SK-N-SH (cell line): Measurements from ENCODE around the gene NDUFS3. TPM values are rescaled to one million over a fixed set of nuclear protein-coding genes. Genes with fewer than 3 reads are reported as not detected.
A peak's percentile ranks its signal among the peaks of the same experiment; 100 is the strongest.
"Not testable (repeated sequence)": the region's sequence is repeated elsewhere in the genome, so short reads cannot be mapped to it uniquely, and the experiment has no call there.

Experiments
- CTCF ChIA-PET: fragments of 300-600, 350-600 bp; formaldehyde crosslinking; extraction: SDS; loops from one replicate; lab custom pipeline; 2021; lab: Yijun Ruan, JAX
- POLR2A ChIA-PET: fragments of 350-600 bp; sonication (Branson Sonifier 250); formaldehyde crosslinking; extraction: SDS; loops from one replicate; lab custom pipeline; 2020; ENCODE audit warnings: antibody characterized with exemption, inconsistent platforms; lab: Yijun Ruan, JAX
- DNase-seq: peaks from one replicate; pipeline ENCODE4 v3.0.0; 2012
- H2AFZ ChIP-seq: fragments of 200-600 bp; sonication (generic); 2 replicates; pipeline ENCODE4 v1.8.1; 2016; ENCODE audit warnings: antibody characterized with exemption, mild to moderate bottlenecking, low read depth
- H3F3A ChIP-seq: fragments of 200-600 bp; sonication (generic); replicated peaks from 2 replicates; pipeline ENCODE3; 2016; ENCODE audit warnings: antibody characterized with exemption, mild to moderate bottlenecking; ENCODE audit not compliant: insufficient read depth
- H3K27ac ChIP-seq, 2 experiments: fragments of 200-500 bp in 1 of 2; fragments of 200-600 bp in 1 of 2; sonication (Bioruptor generic) in 1 of 2; sonication (generic), shearing (Covaris generic) in 1 of 2; 2 replicates each; pipeline versions ENCODE4 v1.5.1 to v1.6.1; 2014 to 2016; ENCODE audit warnings: low read depth in 2 of 2, inconsistent platforms in 1 of 2, low read length in 1 of 2, mild to moderate bottlenecking in 1 of 2, mixed read lengths in 1 of 2
- H3K27me3 ChIP-seq: fragments of 200-600 bp; sonication (generic), shearing (Covaris generic); 2 replicates; pipeline ENCODE4 v1.6.1; 2016; ENCODE audit warnings: mixed run types; ENCODE audit not compliant: insufficient read depth
- H3K36me3 ChIP-seq, 2 experiments: fragments of 200-500 bp in 1 of 2; fragments of 200-600 bp in 1 of 2; sonication (Bioruptor generic) in 1 of 2; sonication (generic) in 1 of 2; replicated peaks in 1 of 2; 2 replicates each; pipeline versions ENCODE3 to v1.5.1; 2014 to 2016; ENCODE audit warnings: low read length in 1 of 2, mild to moderate bottlenecking in 1 of 2; ENCODE audit not compliant: insufficient read depth in 2 of 2, control insufficient read depth in 1 of 2
- H3K4me1 ChIP-seq, 2 experiments: fragments of 200-500 bp in 1 of 2; fragments of 200-600 bp in 1 of 2; sonication (Bioruptor generic) in 1 of 2; sonication (generic), shearing (Covaris generic) in 1 of 2; 2 replicates each; pipeline versions ENCODE4 v1.5.1 to v1.6.1; 2014 to 2016; ENCODE audit warnings: low read depth in 1 of 2, low read length in 1 of 2, mixed run types in 1 of 2; ENCODE audit not compliant: insufficient read depth in 2 of 2, control insufficient read depth in 1 of 2
- H3K4me2 ChIP-seq: fragments of 200-600 bp; sonication (generic), shearing (Covaris generic); 2 replicates; pipeline ENCODE4 v1.6.1; 2017; ENCODE audit warnings: mixed run types
- H3K4me3 ChIP-seq, 2 experiments: fragments of 200-500 bp in 1 of 2; fragments of 200-600 bp in 1 of 2; sonication (Bioruptor generic) in 1 of 2; sonication (generic), shearing (Covaris generic) in 1 of 2; 2 replicates each; pipeline versions ENCODE4 v1.5.1 to v1.8.1; 2014 to 2016; ENCODE audit warnings: low read depth in 2 of 2, inconsistent platforms in 1 of 2, low read length in 1 of 2, mild to moderate bottlenecking in 1 of 2, mixed read lengths in 1 of 2, moderate library complexity in 1 of 2
- H3K79me2 ChIP-seq: fragments of 200-600 bp; sonication (generic); 2 replicates; pipeline ENCODE4 v1.8.1; 2017; ENCODE audit warnings: mild to moderate bottlenecking; ENCODE audit not compliant: insufficient read depth
- H3K9ac ChIP-seq: fragments of 200-600 bp; sonication (generic); 2 replicates; pipeline ENCODE4 v1.6.1; 2017; ENCODE audit warnings: mixed run types
- H3K9me2 ChIP-seq: fragments of 200-600 bp; sonication (generic); 2 replicates; pipeline ENCODE4 v1.6.1; 2017; ENCODE audit warnings: mixed run types
- H3K9me3 ChIP-seq: fragments of 200-600 bp; sonication (generic); 2 replicates; pipeline ENCODE4 v1.6.1; 2017; ENCODE audit warnings: mixed run types, mild to moderate bottlenecking, moderate library complexity
- H4K20me1 ChIP-seq: fragments of 200-600 bp; sonication (generic); 2 replicates; pipeline ENCODE4 v1.6.1; 2017; ENCODE audit warnings: mild to moderate bottlenecking, mixed run types; ENCODE audit not compliant: insufficient read depth
- ELF1 ChIP-seq: IDR thresholded peaks from 2 replicates; pipeline ENCODE4 v1.4.0; 2012
- FOSL2 ChIP-seq: IDR thresholded peaks from 2 replicates; pipeline ENCODE4 v1.4.0; 2012; ENCODE audit warnings: low read depth, mild to moderate bottlenecking, moderate library complexity, borderline replicate concordance
- FOXJ3 ChIP-seq: sonication (generic); formaldehyde crosslinking; IDR thresholded peaks from 2 replicates; pipeline ENCODE4 v1.5.1; 2020; ENCODE audit warnings: mild to moderate bottlenecking, missing genetic modification reagents
- FOXM1 ChIP-seq: IDR thresholded peaks from 2 replicates; pipeline ENCODE4 v1.4.0; 2012; ENCODE audit warnings: low read depth, mild to moderate bottlenecking
- GABPA ChIP-seq: IDR thresholded peaks from 2 replicates; pipeline ENCODE4 v1.4.0; 2012; ENCODE audit warnings: low read depth, mild to moderate bottlenecking
- MEF2A ChIP-seq: IDR thresholded peaks from 2 replicates; pipeline ENCODE4 v1.4.0; 2012; ENCODE audit warnings: low read depth, borderline replicate concordance
- MXI1 ChIP-seq: IDR thresholded peaks from 2 replicates; pipeline ENCODE4 v1.6.1; 2012; ENCODE audit warnings: mild to moderate bottlenecking, low read depth, low read length, improper control_type of control experiment
- PBX3 ChIP-seq: IDR thresholded peaks from 2 replicates; pipeline ENCODE4; 2012
- POLR2AphosphoS5 ChIP-seq: IDR thresholded peaks from 2 replicates; pipeline ENCODE4 v1.6.1; 2012; ENCODE audit warnings: low read depth, low read length
- RAD21 ChIP-seq: IDR thresholded peaks from 2 replicates; pipeline ENCODE4 v1.6.1; 2012; ENCODE audit warnings: mild to moderate bottlenecking, low read length
- RCOR1 ChIP-seq: fragments of 150-350 bp; IDR thresholded peaks from 2 replicates; pipeline ENCODE4 v1.6.1; 2017; ENCODE audit warnings: antibody characterized with exemption, low read length
- RFX5 ChIP-seq: IDR thresholded peaks from 2 replicates; pipeline ENCODE4 v1.6.1; 2012; ENCODE audit warnings: mild to moderate bottlenecking, improper control_type of control experiment, low read length
- RXRA ChIP-seq: IDR thresholded peaks from 2 replicates; pipeline ENCODE4 v1.4.0; 2012; ENCODE audit warnings: low read depth, mild to moderate bottlenecking, borderline replicate concordance
- SIN3A ChIP-seq: IDR thresholded peaks from 2 replicates; pipeline ENCODE4 v1.6.1; 2012; ENCODE audit warnings: low read depth, mild to moderate bottlenecking, low read length, moderate library complexity, borderline replicate concordance
- SMC3 ChIP-seq: IDR thresholded peaks from 2 replicates; pipeline ENCODE4 v1.6.1; 2012; ENCODE audit warnings: low read depth, low read length, improper control_type of control experiment
- TCF12 ChIP-seq: IDR thresholded peaks from 2 replicates; pipeline ENCODE4 v1.4.0; 2012
- TEAD4 ChIP-seq: IDR thresholded peaks from 2 replicates; pipeline ENCODE4 v1.4.0; 2012; ENCODE audit warnings: mild to moderate bottlenecking, borderline replicate concordance; ENCODE audit not compliant: insufficient read depth
- USF2 ChIP-seq: fragments of 150-350 bp; IDR thresholded peaks from 2 replicates; pipeline ENCODE4 v1.6.1; 2017; ENCODE audit warnings: antibody characterized with exemption, low read length, low read depth, borderline replicate concordance
- WGBS: methylation state at CpG from one replicate; pipeline ENCODE4 v1.1.6; 2017; ENCODE audit warnings: low lambda C conversion rate; 5-methylcytosine and 5-hydroxymethylcytosine counted together
- polyA plus RNA-seq, 3 experiments: library from polyadenylated mRNA; depleted of rRNA; stranded (reverse); fragments of >200 nt; gene quantifications; 2 replicates each; pipeline ENCODE4 v1.2.3, GENCODE V29; 2012
- TF ChIP-seq, protein P1 (sequence below): IDR thresholded peaks from 2 replicates; pipeline ENCODE4 v1.6.1; 2012; ENCODE audit warnings: mild to moderate bottlenecking, low read depth, low read length, moderate library complexity

The NDUFS3 gene
- polyA plus RNA-seq, 1 of the 3 experiments (the other 2 are of a cell fraction) = 150 TPM

DNA sequence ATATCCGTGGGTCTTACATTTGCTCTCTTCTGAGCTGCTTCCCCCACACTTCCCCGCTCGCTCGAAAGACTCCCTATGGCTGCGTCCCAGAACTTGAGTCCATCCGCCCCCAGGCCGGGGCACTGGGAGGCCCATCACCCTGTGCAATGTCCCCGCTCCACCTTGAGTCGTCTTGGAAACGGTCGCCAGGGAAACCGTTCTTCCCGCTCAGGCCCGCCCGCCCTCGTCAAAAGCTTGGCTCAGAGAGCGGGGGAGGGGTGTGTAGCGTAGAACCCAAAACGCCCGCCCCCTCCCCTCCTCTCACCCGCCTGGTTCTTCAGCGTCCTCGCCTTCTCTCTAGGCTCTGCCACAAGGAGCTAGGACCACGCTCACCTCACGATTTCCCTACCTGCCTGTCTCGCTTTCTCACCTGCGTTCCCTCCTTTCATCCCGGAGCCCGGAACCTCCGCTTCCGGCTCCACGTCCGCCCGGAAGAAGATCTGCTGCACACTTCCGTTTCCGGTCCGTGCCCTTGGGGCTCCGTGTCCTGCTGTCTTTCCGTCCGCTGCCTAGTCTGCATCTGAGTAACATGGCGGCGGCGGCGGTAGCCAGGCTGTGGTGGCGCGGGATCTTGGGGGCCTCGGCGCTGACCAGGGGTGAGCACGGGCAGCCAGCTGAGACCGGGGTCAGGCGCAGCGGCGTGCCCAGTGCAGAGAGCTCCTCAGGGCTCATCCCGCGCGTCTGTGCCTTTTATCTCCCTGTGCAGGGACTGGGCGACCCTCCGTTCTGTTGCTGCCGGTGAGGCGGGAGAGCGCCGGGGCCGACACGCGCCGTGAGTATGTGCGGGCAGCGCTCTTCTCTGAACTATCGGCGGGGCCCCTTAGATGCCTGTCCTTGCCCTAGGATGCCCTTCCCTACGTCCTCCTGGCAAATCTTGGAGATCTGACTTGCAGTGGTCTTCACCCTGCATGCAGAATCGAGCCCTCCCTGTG is at the start of gene NDUFS3, which contains the start of gene KBTBD4 (continued):
- TF ChIP-seq FOXJ3 (CRISPR knock-in tag) (peak; percentile 82), RCOR1 (no peak; the same call in none of the 2 replicates), FOSL2 (no peak), TCF12 (peak; percentile 52; the same call in 1 of the 2 replicates), ELF1 (peak; percentile 88), TEAD4 (no peak), MXI1 (peak; percentile 92), PBX3 (no peak), RAD21 (no peak), RFX5 (no peak), MEF2A (no peak), SMC3 (0 out of 2 replicates have a peak, but pooled peaks have one; percentile 5), SIN3A (peak; percentile 38; the same call in 1 of the 2 replicates)
- TF ChIP-seq, all 33 proteins: peak for 17

DNA sequence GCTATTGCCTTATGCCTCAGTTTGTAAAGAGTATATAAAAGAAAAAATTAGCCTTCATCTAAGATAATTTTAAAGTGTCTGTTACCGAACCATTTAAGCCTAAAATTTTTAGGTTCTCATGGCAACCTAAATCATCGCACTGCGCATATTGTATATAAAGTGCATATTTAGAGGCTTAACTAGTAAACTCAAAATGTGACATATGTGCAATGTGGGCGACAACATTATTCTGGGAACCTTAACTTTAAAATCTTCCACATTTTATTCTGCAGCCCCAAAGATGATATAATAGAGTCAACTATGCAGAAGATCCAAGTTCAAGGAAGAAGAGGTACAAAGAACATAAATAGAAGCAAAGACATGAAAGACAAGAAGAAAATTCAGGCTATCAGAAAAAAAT is 48.9 kb upstream of the NDUFS3 start:
- H3K36me3 ChIP-seq = peaks cover 0 to 31% of the 10 kb centered on the region in 2 experiments
- H3K9me2 ChIP-seq = no peaks in the 10 kb centered on the region
- peaks cover 99% of the 10 kb centered on the region for H4K20me1 ChIP-seq
- no peak overlapping the region for H3K27ac ChIP-seq
- 97% methylated on average over 4 of the region's 4 CpGs for WGBS
- ChIA-PET CTCF (no interaction called here), POLR2A (interaction anchor here (0.6 to 0.7 kb wide), 2 partner anchors 11 to 69 kb away, joined by 3 to 4 read pairs; no protein-coding TSS in a partner anchor)
- no peak overlapping the region for H3K4me2 ChIP-seq
- peaks cover 100% of the 10 kb centered on the region for H3K79me2 ChIP-seq
- no peak for DNase-seq
- peaks cover 16% of the 10 kb centered on the region for H3F3A ChIP-seq
- H3K9me3 ChIP-seq = no peaks in the 10 kb centered on the region
- H3K4me1 ChIP-seq = peaks cover 8 to 35% of the 10 kb centered on the region in 2 experiments
- H3K27me3 ChIP-seq = no peaks in the 10 kb centered on the region
- H2AFZ ChIP-seq = no peak overlapping the region
- H3K9ac ChIP-seq = no peak overlapping the region
- H3K4me3 ChIP-seq = no peak overlapping the region
- TF ChIP-seq FOXM1 = no peak
- TF ChIP-seq, protein P1, sequence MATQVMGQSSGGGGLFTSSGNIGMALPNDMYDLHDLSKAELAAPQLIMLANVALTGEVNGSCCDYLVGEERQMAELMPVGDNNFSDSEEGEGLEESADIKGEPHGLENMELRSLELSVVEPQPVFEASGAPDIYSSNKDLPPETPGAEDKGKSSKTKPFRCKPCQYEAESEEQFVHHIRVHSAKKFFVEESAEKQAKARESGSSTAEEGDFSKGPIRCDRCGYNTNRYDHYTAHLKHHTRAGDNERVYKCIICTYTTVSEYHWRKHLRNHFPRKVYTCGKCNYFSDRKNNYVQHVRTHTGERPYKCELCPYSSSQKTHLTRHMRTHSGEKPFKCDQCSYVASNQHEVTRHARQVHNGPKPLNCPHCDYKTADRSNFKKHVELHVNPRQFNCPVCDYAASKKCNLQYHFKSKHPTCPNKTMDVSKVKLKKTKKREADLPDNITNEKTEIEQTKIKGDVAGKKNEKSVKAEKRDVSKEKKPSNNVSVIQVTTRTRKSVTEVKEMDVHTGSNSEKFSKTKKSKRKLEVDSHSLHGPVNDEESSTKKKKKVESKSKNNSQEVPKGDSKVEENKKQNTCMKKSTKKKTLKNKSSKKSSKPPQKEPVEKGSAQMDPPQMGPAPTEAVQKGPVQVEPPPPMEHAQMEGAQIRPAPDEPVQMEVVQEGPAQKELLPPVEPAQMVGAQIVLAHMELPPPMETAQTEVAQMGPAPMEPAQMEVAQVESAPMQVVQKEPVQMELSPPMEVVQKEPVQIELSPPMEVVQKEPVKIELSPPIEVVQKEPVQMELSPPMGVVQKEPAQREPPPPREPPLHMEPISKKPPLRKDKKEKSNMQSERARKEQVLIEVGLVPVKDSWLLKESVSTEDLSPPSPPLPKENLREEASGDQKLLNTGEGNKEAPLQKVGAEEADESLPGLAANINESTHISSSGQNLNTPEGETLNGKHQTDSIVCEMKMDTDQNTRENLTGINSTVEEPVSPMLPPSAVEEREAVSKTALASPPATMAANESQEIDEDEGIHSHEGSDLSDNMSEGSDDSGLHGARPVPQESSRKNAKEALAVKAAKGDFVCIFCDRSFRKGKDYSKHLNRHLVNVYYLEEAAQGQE = no peak
- TF ChIP-seq RXRA = no peak
- no peak for TF ChIP-seq ELF1
- no peak for TF ChIP-seq MEF2A
- TF ChIP-seq USF2 = no peak
- TF ChIP-seq RAD21 = no peak
- no peak for TF ChIP-seq POLR2AphosphoS5
- no peak for TF ChIP-seq TCF12
- no peak for TF ChIP-seq TEAD4
- TF ChIP-seq GABPA = no peak

DNA sequence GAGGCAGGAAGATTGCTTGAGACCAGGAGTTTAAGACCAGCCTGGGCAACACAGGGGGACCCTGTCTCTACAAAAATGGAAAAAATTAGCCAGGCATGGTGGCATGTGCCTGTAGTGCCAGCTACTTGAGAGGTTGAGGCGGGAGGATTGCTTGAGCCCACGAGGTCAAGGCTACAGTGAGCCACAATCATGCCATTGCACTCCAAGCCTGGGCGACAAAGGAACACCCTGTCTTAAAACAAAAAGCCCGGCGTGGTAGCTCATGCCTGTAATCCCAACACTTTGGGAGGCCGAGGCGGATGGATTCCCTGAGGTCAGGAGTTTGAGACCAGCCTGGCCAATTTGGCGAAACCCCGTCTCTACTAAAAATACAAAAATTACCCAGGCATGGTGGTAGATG is 48.2 kb upstream of the NDUFS3 start:
- DNase-seq, H3K27ac ChIP-seq, H3K9me3 ChIP-seq, H3K9me2 ChIP-seq, H2AFZ ChIP-seq, H3K4me3 ChIP-seq, H3K27me3 ChIP-seq, H3K9ac ChIP-seq, H3K4me2 ChIP-seq: not testable (repeated sequence)
- CTCF ChIA-PET = interaction anchor here (1.1 kb wide), 1 partner anchor 77 kb away, joined by 3 read pairs; no protein-coding TSS in a partner anchor
- Histone ChIP-seq H3K36me3 (peaks cover 0 to 31% of the 10 kb centered on the region in 2 experiments), H3K79me2 (peaks cover 100% of the 10 kb centered on the region), H3F3A (peaks cover 12% of the 10 kb centered on the region), H4K20me1 (peaks cover 100% of the 10 kb centered on the region), H3K4me1 (peaks cover 4 to 31% of the 10 kb centered on the region in 2 experiments; a peak in 3 of 4 replicates)
- WGBS = 96% methylated on average over 7 of the region's 9 CpGs
- POLR2A ChIA-PET = interaction anchor here (0.7 kb wide), 1 partner anchor 10 kb away, joined by 4 read pairs; no protein-coding TSS in a partner anchor
